ENCODE results near the gene GPN3.
"Not testable (repeated sequence)": the region's sequence is repeated elsewhere in the genome, so short reads cannot be mapped to it uniquely, and the experiment has no call there.

GPN3 gene

DNA sequence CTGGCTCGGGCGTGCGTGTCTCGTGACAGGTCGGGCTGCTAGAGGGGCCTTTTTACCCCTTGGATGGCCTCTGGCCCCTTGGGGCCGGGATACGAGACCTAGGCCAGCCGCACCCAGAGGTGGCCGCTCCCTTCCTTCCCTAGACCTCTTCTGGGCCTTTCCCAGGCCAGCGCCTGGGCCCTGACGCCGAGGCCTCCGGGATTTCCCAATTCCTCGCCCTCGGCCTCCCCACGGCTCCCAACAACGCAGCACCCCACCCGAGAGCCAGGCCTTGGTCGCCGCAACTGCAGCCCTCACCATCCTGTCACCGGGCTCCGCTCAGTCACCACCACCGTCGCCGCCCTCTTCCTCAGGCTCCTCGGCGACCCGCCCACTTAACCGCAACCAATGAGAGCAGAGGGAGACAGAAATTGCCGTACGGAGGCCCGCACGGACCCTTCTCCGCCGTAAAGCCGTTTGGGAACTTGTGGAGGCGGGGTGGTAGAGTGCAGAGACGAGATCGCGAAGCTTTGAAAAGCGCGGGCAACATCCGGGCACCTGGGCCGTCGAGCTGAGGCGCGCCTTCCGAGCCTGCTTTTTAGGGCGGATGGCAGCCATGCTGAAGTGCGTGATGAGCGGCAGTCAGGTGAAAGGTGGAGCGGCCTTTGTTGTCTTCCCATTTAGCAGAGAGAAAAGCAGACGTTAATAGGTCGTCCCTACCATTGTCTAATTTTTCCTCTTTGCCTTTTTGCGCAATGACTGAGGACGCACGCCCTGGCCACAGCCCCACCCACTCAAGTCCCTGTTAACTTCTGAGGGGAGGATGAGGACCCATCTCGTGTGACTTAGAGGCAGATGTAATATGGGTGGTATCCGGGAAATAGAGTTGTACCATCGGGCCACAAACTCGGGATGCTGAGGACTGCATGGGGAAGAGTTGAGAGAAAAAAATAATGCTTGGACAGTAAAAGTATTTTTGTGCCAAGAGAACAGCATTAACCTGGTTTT lies 34.0 kb upstream of the GPN3 start, which contains the start of the genes RAD9B and VPS29:
TSS of gene RAD9B (plus strand) at position 580 of the 987 bp plus-strand sequence. CDS start at position 587, 7 bp downstream.
TSS of gene VPS29 (minus strand) at position 360 of the 987 bp plus-strand sequence. CDS start at position 300, 60 bp downstream.
- DNase-seq (ENCODE audit: low spot score): peak; percentile 89
- TF ChIP-seq, protein P1, sequence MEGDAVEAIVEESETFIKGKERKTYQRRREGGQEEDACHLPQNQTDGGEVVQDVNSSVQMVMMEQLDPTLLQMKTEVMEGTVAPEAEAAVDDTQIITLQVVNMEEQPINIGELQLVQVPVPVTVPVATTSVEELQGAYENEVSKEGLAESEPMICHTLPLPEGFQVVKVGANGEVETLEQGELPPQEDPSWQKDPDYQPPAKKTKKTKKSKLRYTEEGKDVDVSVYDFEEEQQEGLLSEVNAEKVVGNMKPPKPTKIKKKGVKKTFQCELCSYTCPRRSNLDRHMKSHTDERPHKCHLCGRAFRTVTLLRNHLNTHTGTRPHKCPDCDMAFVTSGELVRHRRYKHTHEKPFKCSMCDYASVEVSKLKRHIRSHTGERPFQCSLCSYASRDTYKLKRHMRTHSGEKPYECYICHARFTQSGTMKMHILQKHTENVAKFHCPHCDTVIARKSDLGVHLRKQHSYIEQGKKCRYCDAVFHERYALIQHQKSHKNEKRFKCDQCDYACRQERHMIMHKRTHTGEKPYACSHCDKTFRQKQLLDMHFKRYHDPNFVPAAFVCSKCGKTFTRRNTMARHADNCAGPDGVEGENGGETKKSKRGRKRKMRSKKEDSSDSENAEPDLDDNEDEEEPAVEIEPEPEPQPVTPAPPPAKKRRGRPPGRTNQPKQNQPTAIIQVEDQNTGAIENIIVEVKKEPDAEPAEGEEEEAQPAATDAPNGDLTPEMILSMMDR (IDR thresholded peaks at IDR 0.05; ENCODE audit: extremely low read depth, missing control alignments): no peak

DNA sequence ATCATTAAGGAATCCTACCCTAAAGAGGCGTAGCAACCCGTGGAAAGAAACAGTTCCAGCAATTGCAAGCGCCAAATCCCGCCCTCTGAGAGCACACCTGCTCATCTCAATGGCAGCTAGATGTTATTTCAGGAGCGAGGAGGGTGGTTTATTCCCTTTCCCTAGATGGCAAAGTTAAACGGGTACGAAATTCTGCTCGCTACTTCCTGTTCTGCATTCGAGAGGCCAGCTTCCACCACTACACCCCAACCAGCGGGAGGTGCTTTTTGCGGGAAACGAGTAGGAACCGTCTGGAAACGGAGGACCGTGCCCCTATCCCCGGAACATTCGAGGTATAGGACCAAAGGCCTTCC lies 33.3 kb upstream of the GPN3 start:
- TF ChIP-seq, protein P1 (IDR thresholded peaks at IDR 0.05; ENCODE audit: extremely low read depth, missing control alignments): no peak
- peak; percentile 18 for DNase-seq (ENCODE audit: low spot score)

DNA sequence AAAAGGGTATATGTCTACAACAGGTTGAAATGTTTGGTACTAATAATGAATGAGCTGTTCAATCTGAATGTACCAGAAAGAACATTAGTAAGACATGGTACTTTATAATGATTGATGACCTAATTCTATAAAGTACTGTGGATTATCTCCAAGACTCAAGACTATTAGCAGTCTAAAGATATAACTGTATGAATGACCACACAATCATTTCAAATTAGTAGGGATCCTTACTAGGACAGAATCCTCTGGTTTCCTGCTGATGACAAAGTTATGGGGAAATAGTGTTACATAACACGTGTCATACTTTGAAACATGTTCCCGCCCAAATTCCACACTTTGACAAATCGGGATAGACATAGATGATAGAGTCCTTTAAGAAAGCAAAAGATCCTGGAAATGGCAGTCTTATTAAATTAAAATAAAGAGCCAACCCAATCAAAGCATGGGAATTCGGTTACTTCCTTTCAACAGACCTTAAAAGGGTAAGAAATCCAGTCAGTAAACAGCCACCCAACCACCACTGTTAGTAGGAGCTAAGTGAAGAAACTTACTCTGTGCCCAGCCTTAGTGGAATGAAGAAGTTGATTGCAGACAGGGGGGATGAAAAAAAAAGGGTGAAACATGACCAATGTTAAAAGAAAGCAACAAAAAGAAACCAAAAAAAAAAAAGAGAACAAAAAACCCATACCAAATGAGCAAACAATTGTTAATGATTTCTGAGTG lies 31.1 kb upstream of the GPN3 start:
- TF ChIP-seq, protein P1 (IDR thresholded peaks at IDR 0.05; ENCODE audit: extremely low read depth, missing control alignments): no peak
- DNase-seq (ENCODE audit: low spot score): no peak

DNA sequence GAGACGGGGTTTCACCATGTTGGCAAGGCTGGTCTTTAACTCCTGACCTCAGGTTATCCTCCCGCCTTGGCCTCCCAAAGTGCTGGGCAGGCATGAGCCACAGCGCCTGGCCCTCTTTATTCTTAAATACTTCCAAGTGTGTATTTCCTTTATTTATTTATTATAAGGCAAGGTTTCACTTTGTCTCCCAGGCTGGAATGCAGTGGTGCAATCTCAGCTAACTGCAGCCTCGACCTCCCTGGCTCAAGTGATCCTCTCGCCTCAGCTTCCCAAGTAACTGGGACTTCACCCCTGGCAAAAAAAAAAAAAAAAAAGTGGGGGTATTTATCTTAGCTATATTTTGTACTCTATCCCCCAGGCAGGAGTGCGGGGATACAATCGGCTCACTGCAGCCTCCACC lies 7.4 kb upstream of the GPN3 start:
- DNase-seq (ENCODE audit: low spot score): no peak
- TF ChIP-seq, protein P1 (IDR thresholded peaks at IDR 0.05; ENCODE audit: extremely low read depth, missing control alignments): no peak

DNA sequence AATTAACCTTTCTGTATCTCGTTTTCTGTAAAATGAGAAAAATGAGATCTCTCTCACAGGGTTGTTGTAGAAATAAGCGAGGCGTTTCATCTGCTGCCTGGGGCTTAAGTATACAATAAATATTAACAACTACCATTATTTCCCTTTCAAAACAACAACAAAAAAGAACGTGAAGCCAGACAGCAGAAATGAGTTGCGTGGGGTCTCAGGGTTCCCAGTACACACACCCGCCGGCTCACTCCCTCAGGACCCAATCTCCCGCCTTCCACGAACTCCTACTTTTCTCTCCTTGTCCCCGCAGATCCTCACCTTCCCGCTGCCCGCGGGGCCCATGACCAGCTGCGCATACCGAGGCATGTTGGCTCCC lies 227 bp downstream of the GPN3 start:
- no peak for DNase-seq (ENCODE audit: low spot score)
- TF ChIP-seq, protein P1 (IDR thresholded peaks at IDR 0.05; ENCODE audit: extremely low read depth, missing control alignments): no peak

DNA sequence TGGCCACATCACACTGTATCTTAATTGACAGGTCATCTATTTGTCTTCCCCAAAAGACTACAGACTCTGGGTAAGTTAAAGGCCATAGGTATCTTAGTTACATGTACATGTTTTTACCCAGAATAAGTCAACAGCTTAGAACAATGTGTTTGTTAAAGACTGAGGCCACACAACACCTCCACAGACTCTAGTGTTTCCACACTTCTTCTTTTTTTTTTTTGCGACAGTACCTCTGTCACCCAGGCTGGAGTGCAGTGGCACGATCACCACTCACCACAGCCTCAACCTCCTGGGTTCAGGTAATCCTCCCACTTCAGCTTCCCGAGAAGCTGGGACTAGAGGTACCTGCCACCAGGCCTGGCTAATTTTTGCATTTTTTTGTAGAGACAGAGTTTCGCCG lies 1.3 kb downstream of the GPN3 start:
- DNase-seq (ENCODE audit: low spot score): no peak
- TF ChIP-seq, protein P1 (IDR thresholded peaks at IDR 0.05; ENCODE audit: extremely low read depth, missing control alignments): no peak

DNA sequence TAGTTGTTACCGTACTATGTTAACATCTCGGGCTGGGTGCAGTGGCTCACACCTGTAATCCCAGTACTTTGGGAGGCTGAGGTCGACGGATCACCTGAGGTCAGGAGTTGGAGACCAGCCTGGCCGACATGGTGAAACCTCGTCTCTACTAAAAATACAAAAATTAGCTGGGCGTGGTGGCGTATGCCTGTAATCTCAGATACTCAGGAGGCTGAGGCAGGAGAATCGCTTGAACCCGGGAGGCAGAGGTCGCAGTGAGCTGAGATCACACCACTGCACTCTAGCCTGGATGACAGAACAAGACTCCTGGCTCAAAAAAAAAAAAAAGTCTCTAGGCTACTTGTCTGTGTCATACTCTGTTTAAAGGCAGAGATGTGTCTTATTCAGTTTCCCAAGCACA lies 2.3 kb downstream of the GPN3 start:
- DNase-seq (ENCODE audit: low spot score): not testable (repeated sequence)
